Endometrium (tissue), 2 donors: ENCODE data around the gene POLR1B.
"Not testable (repeated sequence)": the region's sequence is repeated elsewhere in the genome, so short reads cannot be mapped to it uniquely, and the experiment has no call there.

ENCODE experiments used
- FAIRE-seq: peaks from 2 replicates; lab custom pipeline; 2012; peaks lifted over from hg19 to GRCh38; lab: Jason Lieb, UNC
- donor health status: control.
- donor health status: control.

Gene POLR1B, protein sequence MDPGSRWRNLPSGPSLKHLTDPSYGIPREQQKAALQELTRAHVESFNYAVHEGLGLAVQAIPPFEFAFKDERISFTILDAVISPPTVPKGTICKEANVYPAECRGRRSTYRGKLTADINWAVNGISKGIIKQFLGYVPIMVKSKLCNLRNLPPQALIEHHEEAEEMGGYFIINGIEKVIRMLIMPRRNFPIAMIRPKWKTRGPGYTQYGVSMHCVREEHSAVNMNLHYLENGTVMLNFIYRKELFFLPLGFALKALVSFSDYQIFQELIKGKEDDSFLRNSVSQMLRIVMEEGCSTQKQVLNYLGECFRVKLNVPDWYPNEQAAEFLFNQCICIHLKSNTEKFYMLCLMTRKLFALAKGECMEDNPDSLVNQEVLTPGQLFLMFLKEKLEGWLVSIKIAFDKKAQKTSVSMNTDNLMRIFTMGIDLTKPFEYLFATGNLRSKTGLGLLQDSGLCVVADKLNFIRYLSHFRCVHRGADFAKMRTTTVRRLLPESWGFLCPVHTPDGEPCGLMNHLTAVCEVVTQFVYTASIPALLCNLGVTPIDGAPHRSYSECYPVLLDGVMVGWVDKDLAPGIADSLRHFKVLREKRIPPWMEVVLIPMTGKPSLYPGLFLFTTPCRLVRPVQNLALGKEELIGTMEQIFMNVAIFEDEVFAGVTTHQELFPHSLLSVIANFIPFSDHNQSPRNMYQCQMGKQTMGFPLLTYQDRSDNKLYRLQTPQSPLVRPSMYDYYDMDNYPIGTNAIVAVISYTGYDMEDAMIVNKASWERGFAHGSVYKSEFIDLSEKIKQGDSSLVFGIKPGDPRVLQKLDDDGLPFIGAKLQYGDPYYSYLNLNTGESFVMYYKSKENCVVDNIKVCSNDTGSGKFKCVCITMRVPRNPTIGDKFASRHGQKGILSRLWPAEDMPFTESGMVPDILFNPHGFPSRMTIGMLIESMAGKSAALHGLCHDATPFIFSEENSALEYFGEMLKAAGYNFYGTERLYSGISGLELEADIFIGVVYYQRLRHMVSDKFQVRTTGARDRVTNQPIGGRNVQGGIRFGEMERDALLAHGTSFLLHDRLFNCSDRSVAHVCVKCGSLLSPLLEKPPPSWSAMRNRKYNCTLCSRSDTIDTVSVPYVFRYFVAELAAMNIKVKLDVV

DNA sequence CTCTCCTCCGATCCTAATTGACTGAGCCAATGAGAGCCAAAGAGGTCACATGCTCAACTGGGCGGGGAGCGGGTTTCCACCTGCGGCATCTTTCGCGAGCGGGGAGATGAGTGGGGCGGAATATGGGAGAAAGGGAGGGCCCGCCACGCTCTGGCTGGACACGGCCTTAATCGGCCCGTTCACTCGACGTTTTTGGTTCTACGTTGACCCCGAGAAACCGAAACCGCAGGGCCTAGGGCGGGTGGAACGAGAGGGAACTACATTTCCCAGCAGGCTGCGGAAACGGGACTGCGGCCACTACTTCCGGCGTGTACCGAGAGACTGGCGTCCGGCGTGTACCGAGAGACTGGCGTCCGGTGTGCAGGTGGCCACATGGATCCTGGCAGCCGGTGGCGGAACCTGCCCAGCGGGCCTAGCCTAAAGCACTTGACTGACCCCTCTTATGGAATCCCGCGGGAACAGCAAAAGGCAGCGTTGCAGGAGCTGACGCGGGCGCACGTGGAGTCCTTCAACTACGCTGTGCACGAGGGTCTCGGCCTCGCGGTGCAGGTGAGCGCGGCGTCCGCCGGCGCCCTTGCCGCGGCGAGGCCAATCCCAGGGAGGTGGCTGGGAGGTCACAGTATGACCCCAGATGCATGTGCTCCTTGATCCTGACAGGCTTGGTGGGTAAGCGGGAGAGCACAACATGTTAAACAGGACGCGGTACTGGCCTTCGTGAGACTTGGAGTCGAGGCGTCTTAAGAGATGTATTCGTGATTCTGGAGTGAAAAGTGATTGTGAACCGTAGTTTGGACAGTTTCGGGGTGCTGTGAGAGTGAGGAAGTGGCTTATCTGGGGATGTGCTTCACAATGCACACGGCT is at the start of gene POLR1B:
TSS of gene POLR1B (plus strand) at position 343 of the 861 bp plus-strand sequence. CDS start at position 373, 30 bp downstream.
- FAIRE-seq, result no peak

DNA sequence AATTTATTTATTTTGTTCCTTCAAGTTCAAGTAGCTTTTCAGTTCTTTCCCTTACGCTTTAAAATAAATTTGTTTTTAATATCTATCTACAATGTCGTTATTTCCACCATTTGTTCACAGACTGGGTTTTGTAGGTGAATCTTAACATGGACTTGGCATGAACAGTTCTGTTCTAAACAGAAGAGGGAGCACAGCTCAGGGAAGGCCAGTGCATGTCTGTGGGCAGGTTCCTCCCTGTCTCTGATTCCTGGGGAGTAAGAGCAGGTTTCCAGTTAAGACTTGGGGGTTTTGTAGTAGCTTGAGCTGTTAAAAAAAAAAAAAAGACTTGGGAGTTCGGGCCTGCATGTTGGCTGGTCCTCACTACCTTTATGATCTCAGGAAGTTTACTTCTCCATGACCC is 49.2 kb upstream of the POLR1B start:
- no peak for FAIRE-seq

DNA sequence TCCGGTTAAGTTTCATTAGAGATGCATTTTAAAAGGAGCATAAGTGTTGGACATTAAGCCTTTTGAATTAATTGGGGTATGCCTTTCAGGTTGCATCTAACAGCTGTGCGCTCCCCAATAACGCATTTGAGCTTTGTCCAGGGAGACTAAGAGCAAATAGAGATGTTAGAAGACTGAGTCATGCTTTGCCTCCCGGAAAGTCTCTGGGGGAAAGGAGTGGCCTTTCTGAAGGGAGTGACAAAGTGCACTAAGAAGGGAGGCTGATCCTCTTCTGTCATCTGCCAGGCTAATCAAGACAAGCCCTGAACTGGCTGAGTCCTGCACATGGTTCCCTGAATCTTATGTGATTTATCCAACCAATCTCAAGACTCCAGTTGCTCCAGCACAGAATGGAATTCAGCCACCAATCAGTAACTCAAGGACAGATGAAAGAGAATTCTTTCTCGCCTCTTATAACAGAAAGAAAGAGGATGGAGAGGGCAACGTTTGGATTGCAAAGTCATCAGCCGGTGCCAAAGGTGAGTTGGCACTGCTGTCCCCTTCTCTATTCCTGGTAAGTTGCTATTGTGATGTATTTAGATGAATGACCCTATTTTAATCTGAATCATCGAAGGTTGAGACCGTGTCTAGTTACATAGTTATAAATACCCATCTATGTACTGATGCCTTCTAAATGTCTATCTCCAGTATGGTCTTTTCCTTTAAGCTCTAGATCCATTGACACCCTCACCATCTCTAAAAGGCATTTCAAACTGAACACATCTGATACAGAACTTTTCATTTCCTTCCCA is 48.2 kb upstream of the POLR1B start:
- FAIRE-seq, result no peak

DNA sequence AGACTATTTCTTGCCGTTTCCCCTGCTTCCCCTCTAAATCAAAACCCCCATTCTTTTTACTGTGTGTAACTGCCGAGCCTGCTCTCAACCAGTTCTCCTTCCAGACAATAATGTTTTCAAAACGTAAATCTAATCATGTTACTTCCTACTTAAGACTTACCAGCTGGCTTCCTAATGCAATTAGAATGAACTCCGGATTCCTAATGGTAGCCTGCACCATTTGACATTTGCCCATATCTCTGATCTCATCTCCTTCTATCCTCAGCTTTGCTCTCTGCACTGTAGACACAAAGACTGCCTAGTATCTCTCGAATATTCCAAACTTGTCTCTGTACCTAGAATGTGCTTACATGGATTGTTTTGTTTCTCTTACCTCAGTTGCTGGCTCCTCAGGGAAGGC is 47.4 kb upstream of the POLR1B start:
- no peak for FAIRE-seq

DNA sequence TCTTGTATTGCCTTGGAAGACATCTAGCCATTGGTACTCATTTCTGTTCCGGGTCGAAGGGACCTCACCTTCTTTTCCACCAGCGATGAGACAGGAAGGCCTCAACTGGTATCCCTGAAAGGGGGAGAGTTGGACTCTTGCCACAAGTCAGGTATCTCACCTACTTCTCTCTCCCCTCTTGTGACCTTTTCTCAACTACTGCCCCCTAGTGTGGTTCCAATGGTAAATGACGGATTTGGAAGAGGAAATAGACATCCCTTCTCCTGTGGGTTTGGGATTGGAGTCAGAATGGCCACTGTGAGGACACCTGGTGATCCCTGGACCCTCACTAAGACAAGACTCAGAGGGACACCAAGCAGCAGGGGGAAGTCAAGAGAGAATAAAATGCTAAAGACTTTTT is 46.4 kb upstream of the POLR1B start:
- not testable (repeated sequence) for FAIRE-seq

DNA sequence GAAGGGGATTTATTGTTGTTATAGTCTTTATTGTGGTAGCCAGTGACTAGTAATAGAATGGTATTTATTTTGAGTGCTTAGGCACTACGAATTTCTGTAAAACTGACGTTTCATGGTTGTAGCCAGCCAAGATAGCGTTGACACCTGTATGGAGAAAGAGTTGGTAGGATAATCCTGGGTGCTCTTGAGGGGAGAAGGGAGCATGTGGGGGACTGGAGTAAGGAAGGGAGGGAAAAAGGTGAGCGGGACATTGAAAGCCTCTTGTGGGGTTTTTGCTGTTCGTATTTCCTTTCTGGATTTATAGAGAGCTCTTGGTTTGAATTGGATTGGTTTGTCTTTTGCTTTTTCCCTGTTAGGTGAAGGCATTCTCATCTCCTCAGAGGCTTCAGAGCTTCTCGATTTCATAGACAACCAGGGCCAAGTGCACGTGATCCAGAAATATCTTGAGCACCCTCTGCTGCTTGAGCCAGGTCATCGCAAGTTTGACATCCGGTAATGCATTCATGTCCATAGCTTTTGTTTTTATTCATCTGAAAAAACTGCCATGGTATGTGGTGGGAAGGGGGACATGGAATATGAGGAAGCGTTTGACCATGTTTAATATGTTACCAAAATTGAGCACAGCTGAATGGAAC is 41.3 kb upstream of the POLR1B start:
- FAIRE-seq, result not testable (repeated sequence)

DNA sequence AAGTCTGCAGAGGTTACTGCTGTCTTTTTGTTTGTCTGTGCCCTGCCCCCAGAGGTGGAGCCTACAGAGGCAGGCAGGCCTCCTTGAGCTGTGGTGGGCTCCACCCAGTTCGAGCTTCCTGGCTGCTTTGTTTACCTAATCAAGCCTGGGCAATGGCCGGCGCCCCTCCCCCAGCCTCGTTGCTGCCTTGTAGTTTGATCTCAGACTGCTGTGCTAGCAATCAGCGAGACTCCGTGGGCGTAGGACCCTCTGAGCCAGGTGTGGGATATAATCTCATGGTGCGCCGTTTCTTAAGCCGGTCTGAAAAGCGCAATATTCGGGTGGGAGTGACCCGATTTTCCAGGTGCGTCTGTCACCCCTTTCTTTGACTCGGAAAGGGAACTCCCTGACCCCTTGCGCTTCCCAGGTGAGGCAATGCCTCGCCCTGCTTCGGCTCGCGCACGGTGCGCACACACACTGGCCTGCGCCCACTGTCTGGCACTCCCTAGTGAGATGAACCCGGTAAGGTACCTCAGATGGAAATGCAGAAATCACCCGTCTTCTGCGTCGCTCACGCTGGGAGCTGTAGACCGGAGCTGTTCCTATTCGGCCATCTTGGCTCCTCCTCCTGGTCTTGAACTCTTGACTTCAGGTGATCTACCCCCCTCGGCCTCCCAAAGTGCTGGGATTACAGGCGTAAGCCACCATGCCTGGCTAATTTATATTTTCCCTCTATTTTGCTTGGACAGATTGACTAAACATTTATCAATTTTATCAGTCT is 32.8 kb upstream of the POLR1B start:
- FAIRE-seq, result not testable (repeated sequence)

DNA sequence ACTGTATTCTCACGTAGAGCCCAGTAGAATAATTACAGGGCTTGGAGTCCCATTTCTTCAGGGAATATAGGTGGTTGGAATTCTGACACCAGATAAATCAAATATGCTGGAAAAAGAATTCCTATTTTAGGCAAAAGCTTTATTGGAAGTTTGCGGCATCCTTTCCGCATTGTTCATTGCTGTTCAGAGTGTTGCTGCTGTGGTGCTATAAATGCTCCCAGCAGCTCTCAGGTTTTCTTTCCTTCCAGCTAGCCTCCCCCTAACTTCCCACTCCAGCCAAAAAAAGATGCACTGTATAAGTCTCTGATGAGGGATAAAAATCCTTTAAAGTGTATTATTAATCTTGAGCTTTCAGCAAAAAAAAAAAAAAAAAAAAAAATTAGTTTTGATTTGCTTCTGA is 25.5 kb upstream of the POLR1B start:
- no peak for FAIRE-seq

DNA sequence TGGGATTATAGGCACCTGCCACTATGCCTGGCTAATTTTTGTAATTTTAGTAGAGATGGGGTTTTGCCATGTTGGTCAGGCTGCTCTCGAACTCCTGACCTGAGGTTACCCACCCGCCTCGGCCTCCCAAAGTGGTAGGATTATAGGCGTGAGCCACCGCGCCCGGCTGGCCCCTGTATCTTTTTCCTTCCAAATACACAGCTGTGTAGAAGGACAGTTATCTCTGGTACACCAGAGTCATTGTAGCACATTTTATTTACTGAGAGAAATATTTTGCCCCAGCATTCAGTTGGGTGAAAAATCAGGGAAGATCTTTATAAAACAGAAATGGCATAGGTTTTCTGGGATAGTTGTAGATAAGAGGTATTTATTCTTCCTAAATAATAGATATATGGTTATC is 23.5 kb upstream of the POLR1B start:
- no peak for FAIRE-seq

DNA sequence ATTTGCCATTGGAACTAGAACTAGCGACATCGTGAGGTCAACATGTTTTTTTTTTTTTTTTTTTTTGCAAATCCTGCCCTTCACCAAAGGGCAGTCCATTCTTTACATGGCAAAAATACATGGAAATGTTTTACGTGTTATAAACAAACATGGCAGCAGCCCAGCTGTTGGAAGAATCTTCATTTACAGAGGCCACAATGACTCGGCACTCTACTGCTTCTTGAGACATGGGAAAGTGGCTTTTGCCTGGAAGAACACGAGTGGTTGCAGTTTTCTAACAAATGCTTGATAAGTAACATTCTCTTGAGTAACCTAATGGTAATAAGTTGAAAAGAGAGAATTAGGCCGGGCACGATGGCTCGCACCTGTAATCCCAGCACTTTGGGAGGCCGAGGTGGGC is 22.8 kb upstream of the POLR1B start:
- FAIRE-seq, result no peak

DNA sequence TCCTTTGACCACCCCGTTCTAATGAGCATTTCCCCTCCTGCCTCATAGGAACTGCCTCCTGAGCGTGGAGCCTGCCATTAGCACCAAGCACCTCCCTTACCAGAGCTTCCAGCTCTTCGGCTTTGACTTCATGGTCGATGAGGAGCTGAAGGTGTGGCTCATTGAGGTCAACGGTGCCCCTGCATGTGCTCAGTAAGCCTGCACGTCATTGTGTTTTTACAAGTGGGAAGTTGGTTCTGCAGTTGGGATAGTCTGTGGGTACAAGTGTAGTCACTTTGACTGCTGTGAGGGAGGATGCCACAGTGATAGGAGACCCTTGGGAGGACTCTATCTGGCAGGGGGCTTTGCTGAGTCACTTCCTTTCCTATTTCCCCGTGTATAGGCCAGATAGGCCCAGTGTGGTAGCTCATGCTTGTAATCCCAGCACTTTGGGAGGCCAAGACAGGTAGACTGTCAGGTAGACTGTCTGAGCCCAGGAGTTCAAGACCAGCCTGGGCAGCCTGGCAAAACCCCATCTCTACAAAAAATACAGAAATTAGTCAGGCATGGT is 22.0 kb upstream of the POLR1B start:
- no peak for FAIRE-seq

DNA sequence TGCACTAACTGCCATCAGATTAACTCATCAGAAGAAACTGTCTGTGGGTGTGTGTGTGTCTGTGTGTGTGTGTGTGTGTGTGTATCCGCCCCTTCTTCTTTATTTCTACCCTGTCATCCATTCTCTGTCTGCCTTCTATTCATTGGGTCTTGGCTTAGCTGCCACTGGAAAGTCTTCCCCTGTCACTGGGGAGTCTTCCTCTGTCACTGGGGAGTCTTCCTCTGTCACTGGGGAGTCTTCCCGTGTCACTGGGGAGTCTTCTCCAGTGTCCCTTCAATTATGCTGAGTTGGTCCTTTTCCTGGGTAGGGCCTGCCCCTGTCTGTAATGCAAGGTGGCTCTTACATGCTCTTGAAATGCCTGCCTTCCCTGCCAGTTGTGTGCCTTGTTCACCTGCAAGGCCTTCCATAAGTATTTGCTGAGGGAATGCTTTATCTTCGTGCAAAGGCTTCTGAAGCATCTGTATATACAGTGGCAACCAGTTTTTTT is 18.9 kb upstream of the POLR1B start:
- no peak for FAIRE-seq

DNA sequence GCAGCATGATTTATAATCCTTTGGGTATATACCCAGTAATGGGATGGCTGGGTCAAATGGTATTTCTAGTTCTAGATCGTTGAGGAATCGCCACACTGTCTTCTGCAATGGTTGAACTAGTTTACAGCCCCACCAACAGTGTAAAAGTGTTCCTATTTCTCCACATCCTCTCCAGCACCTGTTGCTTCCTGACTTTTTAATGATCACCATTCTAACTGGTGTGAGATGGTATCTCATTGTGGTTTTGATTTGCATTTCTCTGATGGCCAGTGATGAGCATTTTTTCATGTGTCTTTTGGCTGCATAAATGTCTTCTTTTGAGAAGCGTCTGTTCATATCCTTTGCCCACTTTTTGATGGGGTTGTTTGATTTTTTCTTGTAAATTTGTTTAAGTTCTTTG is 18.0 kb upstream of the POLR1B start:
- not testable (repeated sequence) for FAIRE-seq

DNA sequence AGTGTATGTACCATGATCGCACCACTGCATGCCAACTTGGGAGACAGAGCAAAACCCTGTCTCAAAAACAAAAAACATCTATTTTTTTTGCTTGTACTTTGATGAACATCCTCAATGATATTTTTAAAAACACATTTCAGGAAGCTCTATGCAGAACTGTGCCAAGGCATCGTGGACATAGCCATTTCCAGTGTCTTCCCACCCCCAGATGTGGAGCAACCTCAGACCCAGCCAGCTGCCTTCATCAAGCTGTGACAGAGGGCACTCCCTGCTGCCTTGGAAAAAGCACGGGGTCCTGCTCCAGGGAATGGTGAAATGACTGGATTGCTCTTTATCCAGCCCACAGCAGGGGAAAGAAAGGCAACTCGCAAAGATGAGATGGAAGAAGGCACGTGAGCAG is 13.7 kb upstream of the POLR1B start:
- FAIRE-seq, result no peak

DNA sequence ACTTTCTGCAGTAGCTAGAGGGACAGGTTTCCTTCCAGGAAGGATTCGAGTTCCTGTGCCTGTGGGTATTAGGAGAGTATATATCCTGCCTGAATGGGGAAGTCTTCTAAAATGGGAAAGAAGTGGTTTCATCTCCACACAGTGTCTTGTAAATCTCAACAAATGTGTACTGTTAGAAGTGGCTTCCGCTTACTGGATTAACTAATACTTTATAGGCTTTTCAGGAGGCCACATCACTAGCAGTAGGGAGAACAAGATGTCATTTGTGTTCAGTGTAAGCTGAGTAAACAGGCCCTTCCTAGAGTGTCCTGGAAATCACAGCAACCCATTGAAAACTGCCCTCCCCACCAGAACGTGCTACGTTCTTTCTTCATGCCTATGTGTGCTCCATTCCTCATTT is 12.5 kb upstream of the POLR1B start:
- no peak for FAIRE-seq

DNA sequence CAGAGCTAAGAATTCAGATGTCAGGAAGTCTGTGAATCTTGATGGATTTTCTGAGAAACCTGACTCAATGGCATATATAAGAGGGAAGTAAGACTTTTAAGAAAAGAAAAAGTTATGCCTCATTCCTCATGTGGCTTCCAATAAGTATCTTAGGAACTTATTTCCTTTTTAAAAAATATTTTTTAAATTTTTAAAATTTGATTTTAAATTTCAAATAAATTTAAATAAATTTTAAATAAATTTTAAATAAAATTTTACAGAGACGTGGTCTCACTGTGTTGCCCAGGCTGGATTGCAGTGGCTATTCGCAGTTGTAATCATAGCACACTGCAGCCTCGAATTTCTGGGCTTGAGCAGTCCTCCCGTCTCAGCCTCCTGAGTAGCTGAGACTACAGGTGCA is 11.5 kb upstream of the POLR1B start:
- no peak for FAIRE-seq

DNA sequence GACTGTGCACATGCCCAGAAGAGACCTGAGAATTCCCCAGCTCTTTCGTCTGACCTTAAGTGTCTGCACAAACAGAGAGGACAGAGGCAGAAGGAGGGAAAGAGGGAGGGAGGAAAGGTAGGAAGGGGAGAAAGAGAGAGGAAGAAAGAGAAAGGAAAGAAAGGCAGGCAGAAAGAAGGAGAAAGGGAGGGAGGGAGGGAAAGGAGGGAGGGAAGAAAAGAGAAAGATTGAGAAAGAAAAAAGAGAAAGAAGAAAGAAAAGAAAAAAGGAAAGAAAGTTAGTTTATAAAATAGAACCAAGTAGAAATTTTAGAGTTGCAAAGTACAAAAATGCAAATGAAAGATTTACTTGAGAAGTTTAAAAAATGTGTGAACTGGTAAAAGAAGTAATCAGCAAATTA is 7.4 kb upstream of the POLR1B start:
- no peak for FAIRE-seq

DNA sequence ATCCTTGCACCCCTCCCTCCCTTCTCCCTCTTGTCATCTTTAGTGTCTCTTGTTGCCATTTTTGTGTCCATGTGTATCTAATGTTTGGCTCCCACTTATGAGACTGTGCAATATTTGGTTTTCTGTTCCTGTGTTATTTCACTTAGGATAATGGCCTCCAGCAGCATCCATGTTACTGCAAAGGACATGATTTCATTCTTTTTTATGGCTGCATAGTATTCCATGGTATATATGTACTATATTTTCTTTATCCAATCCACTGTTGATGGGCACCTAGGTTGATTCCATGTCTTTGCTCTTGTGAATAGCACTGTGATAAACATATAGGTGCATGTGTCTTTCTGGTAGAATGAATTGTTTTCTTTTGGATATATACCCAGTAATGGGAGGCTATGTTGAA is 5.6 kb upstream of the POLR1B start:
- FAIRE-seq, result not testable (repeated sequence)

DNA sequence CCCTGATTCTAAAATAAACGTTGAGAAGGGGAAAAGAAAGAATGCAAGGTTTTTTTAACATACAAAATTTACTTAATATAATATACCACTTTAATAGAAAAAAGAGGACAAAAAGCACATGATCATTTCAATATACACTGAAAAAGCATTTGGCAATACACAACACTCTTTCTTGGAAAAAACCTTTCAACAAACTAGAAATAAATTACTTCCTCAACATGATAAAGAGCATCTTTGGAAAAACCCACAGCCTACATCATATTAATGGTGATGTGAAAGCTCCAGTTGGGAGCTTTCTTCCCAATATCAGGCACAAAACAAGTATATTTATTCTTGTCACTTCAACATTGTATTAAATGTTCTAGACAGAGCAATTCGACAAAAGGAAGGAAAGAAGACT is 3.0 kb upstream of the POLR1B start:
- FAIRE-seq, result no peak
